B cell (primary cell): Measurements from ENCODE around the gene GRIA3. TPM values are rescaled to one million over a fixed set of nuclear protein-coding genes. Genes with fewer than 3 reads are reported as not detected.

Experiments
- ATAC-seq: fragments of 200-7000 bp; cut with Tn5 transposase; one replicate; pipeline ENCODE4 v1.10.0; 2021; ENCODE audit warnings: low read depth, mild to moderate bottlenecking, moderate number of reproducible peaks, moderate library complexity
- CTCF ChIA-PET: fragments of 350-600 bp; sonication (Branson Sonifier 250); formaldehyde crosslinking; loops from one replicate; lab custom pipeline; 2021; ENCODE audit warnings: antibody characterized with exemption, inconsistent platforms; lab: Charles Lee
- POLR2A ChIA-PET: fragments of 350-600 bp; sonication (Branson Sonifier 250); formaldehyde crosslinking; loops from one replicate; lab custom pipeline; 2021; ENCODE audit warnings: antibody characterized with exemption; lab: Charles Lee
- DNase-seq: peaks from one replicate; pipeline ENCODE4 v3.0.0; 2013
- H2AFZ ChIP-seq: 2 replicates; pipeline ENCODE4 v1.6.1; 2012; ENCODE audit warnings: mild to moderate bottlenecking, low read depth, low read length; ENCODE audit not compliant: insufficient read depth, poor library complexity, severe bottlenecking
- H3K27ac ChIP-seq, 2 donors: 1 replicate in 1 of 2; 2 replicates in 1 of 2; pipeline ENCODE4 v1.5.1; 2012 to 2013; ENCODE audit warnings: low read length in 2 of 2, mild to moderate bottlenecking in 2 of 2, moderate library complexity in 1 of 2
- H3K27me3 ChIP-seq, 4 experiments: fragments of 200-600 bp in 1 of 4; sonication (generic) in 1 of 4; replicated peaks in 1 of 4; 1 replicate in 2 of 4; 2 replicates in 2 of 4; pipeline versions ENCODE4 v1.6.1 to v1.7.0; 2013 to 2016; ENCODE audit warnings: low read length in 3 of 4, mild to moderate bottlenecking in 2 of 4, mixed read lengths in 1 of 4, moderate library complexity in 1 of 4; ENCODE audit not compliant: insufficient read depth in 4 of 4, control insufficient read depth in 3 of 4; ENCODE audit errors: control extremely low read depth in 1 of 4
- H3K36me3 ChIP-seq, 2 experiments: replicated peaks in 1 of 2; 1 replicate in 1 of 2; 2 replicates in 1 of 2; pipeline versions ENCODE4 v1.6.1 to v1.7.1; 2013; ENCODE audit warnings: low read length in 1 of 2; ENCODE audit not compliant: insufficient read depth in 2 of 2, control insufficient read depth in 1 of 2; ENCODE audit errors: control extremely low read depth in 1 of 2, extremely low read depth in 1 of 2
- H3K4me1 ChIP-seq, 2 donors: fragments of 200-600 bp in 1 of 2; sonication (generic) in 1 of 2; 1 replicate in 1 of 2; 2 replicates in 1 of 2; pipeline versions ENCODE4 v1.5.1 to v1.6.1; 2013 to 2017; ENCODE audit warnings: low read length in 2 of 2; ENCODE audit not compliant: control insufficient read depth in 2 of 2, insufficient read depth in 2 of 2
- H3K4me2 ChIP-seq: replicated peaks from 2 replicates; pipeline ENCODE3; 2012; ENCODE audit warnings: mild to moderate bottlenecking, low read depth, low read length; ENCODE audit not compliant: poor library complexity, severe bottlenecking
- H3K4me3 ChIP-seq, 5 experiments: fragments of 200-600 bp in 1 of 5; sonication (generic) in 1 of 5; 1 replicate in 3 of 5; 2 replicates in 2 of 5; pipeline versions ENCODE4 v1.5.1 to v1.7.0; 2011 to 2016; ENCODE audit warnings: low read length in 4 of 5, mild to moderate bottlenecking in 4 of 5, low read depth in 2 of 5, control low read depth in 1 of 5, moderate library complexity in 1 of 5; ENCODE audit not compliant: insufficient read depth in 1 of 5; ENCODE audit errors: control extremely low read depth in 1 of 5, extremely low read depth in 1 of 5
- H3K79me2 ChIP-seq: fragments of 200-600 bp; sonication (generic); one replicate; pipeline ENCODE4 v1.6.0; 2016; ENCODE audit warnings: low read length; ENCODE audit not compliant: control insufficient read depth, insufficient read depth
- H3K9ac ChIP-seq: fragments of 200-600 bp; sonication (generic); 2 replicates; pipeline ENCODE4 v1.6.1; 2017; ENCODE audit warnings: mild to moderate bottlenecking, low read length, moderate library complexity
- H3K9me3 ChIP-seq, 3 donors: one replicate each; pipeline versions ENCODE4 v1.6.1 to v1.7.1; 2013; ENCODE audit warnings: low read length in 2 of 3; ENCODE audit not compliant: control insufficient read depth in 2 of 3, insufficient read depth in 1 of 3; ENCODE audit errors: control extremely low read depth in 1 of 3
- H4K20me1 ChIP-seq: 2 replicates; pipeline ENCODE4 v1.6.0; 2012; ENCODE audit warnings: mild to moderate bottlenecking, low read length; ENCODE audit not compliant: insufficient read depth, control insufficient read depth, poor library complexity, severe bottlenecking
- H3K27ac Mint-ChIP-seq: one replicate; pipeline ENCODE4 v1.8.0; 2021; ENCODE audit warnings: mixed read lengths
- H3K27me3 Mint-ChIP-seq: one replicate; pipeline ENCODE4 v1.8.0; 2021; ENCODE audit warnings: mixed read lengths
- H3K4me1 Mint-ChIP-seq: one replicate; pipeline ENCODE4 v1.8.0; 2021; ENCODE audit warnings: mixed read lengths
- H3K4me3 Mint-ChIP-seq: one replicate; pipeline ENCODE4 v1.8.0; 2021; ENCODE audit warnings: mixed read lengths
- H3K9me3 Mint-ChIP-seq: one replicate; pipeline ENCODE4 v1.8.0; 2022; ENCODE audit warnings: mixed read lengths; ENCODE audit not compliant: insufficient read depth
- EZH2 ChIP-seq: IDR thresholded peaks from 2 replicates; pipeline ENCODE4 v1.6.1; 2012; ENCODE audit warnings: borderline replicate concordance, low read depth, mild to moderate bottlenecking, moderate library complexity, low read length; ENCODE audit not compliant: insufficient read depth, poor library complexity, severe bottlenecking
- WGBS: methylation state at CpG from one replicate; pipeline ENCODE4 v1.1.5; 2013; ENCODE audit warnings: missing lambda C conversion rate; ENCODE audit not compliant: insufficient coverage; 5-methylcytosine and 5-hydroxymethylcytosine counted together
- intact Hi-C: fragments of 100-400 bp; cut with micrococcal nuclease; formaldehyde crosslinking; loops from one replicate; pipeline ENCODE4 v1.10.0; 2022
- polyA plus RNA-seq: library from polyadenylated mRNA; depleted of rRNA; stranded (reverse); fragments of >200 nt; gene quantifications from 2 replicates; pipeline ENCODE4 v1.2.3, GENCODE V29; 2012
- total RNA-seq, 2 donors: library from RNA; stranded (reverse); fragments of 120-200 nt in 1 of 2; gene quantifications; 1 replicate in 1 of 2; 2 replicates in 1 of 2; pipeline versions ENCODE4 v1.2.3 to v1.2.4, GENCODE V29; 2013 to 2022
- TF ChIP-seq, protein P1 (sequence below): fragments of 200-600 bp; IDR thresholded peaks from one replicate; pipeline ENCODE4 v1.8.0; 2022; ENCODE audit warnings: antibody characterized with exemption, mild to moderate bottlenecking

Gene GRIA3
- total and polyA plus RNA-seq, 2 donors (not counting 1 experiment from before 2014, with no cell fraction given), result not detected

GRCh38 chrX:123291623-123292022, 107.5 kb downstream of the GRIA3 start:
- Histone ChIP-seq H3K9me3 (no peaks in the 10 kb centered on the region), H3K4me3 (no peak overlapping the region), H3K27ac (no peak overlapping the region), H3K4me2 (no peak overlapping the region), H3K4me1 (no peaks in the 10 kb centered on the region), H4K20me1 (no peaks in the 10 kb centered on the region), H2AFZ (no peak overlapping the region), H3K79me2 (no peaks in the 10 kb centered on the region), H3K9ac (no peak overlapping the region), H3K27me3 (no peaks in the 10 kb centered on the region), H3K36me3 (no peaks in the 10 kb centered on the region)
- ChIA-PET CTCF (no interaction called here), POLR2A (no interaction called here)
- no peaks in the 10 kb centered on the region for H3K9me3 Mint-ChIP-seq
- H3K27ac Mint-ChIP-seq, result no peak overlapping the region
- no peaks in the 10 kb centered on the region for H3K27me3 Mint-ChIP-seq
- TF ChIP-seq, protein P1, sequence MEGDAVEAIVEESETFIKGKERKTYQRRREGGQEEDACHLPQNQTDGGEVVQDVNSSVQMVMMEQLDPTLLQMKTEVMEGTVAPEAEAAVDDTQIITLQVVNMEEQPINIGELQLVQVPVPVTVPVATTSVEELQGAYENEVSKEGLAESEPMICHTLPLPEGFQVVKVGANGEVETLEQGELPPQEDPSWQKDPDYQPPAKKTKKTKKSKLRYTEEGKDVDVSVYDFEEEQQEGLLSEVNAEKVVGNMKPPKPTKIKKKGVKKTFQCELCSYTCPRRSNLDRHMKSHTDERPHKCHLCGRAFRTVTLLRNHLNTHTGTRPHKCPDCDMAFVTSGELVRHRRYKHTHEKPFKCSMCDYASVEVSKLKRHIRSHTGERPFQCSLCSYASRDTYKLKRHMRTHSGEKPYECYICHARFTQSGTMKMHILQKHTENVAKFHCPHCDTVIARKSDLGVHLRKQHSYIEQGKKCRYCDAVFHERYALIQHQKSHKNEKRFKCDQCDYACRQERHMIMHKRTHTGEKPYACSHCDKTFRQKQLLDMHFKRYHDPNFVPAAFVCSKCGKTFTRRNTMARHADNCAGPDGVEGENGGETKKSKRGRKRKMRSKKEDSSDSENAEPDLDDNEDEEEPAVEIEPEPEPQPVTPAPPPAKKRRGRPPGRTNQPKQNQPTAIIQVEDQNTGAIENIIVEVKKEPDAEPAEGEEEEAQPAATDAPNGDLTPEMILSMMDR, result no peak
- TF ChIP-seq EZH2, result no peak
- WGBS, result no CpG with 5 or more reads among the region's 3 CpGs
- H3K4me3 Mint-ChIP-seq, result no peak overlapping the region
- ATAC-seq (no peak), DNase-seq (no peak)
- H3K4me1 Mint-ChIP-seq, result no peaks in the 10 kb centered on the region
- intact Hi-C loops, result no loop called here

- Histone ChIP-seq H3K27ac (no peak overlapping the region), H4K20me1 (no peaks in the 10 kb centered on the region), H3K79me2 (no peaks in the 10 kb centered on the region), H3K36me3 (no peaks in the 10 kb centered on the region), H3K4me3 (no peak overlapping the region), H3K9me3 (no peaks in the 10 kb centered on the region), H3K9ac (no peak overlapping the region), H3K4me1 (no peaks in the 10 kb centered on the region), H3K4me2 (no peak overlapping the region), H3K27me3 (no peaks in the 10 kb centered on the region), H2AFZ (no peak overlapping the region)
- no peak overlapping the region for H3K27ac Mint-ChIP-seq
- intact Hi-C loops, result no loop called here
- no peaks in the 10 kb centered on the region for H3K9me3 Mint-ChIP-seq
- no peak overlapping the region for H3K4me3 Mint-ChIP-seq
- ChIA-PET CTCF (no interaction called here), POLR2A (no interaction called here)
- no peak for ATAC-seq
- WGBS, result no CpG with 5 or more reads among the region's 1 CpG
- H3K4me1 Mint-ChIP-seq, result no peaks in the 10 kb centered on the region
- no peaks in the 10 kb centered on the region for H3K27me3 Mint-ChIP-seq
- no peak for TF ChIP-seq EZH2
- TF ChIP-seq, protein P1, result no peak
- DNase-seq, result no peak
These were observed 113.9 kb downstream of the GRIA3 start for GRCh38 chrX:123298026-123298425.
